Stimulated activated CD4-positive, alpha-beta T cell treated with anti-CD3 and anti-CD28 coated beads, TNF-alpha, amount 100 ng/mL, for 24 hours (primary cell): ENCODE results near the gene OR10C1.
"Not testable (repeated sequence)": the region's sequence is repeated elsewhere in the genome, so short reads cannot be mapped to it uniquely, and the experiment has no call there.

ENCODE experiments used
- DNase-seq, 3 experiments: peaks; one replicate each; pipeline ENCODE4 v3.0.0-alpha.2; 2020; ENCODE audit warnings: low read depth in 3 of 3

The OR10C1 gene

GRCh38 chr6:29439006-29439405 lies at the start of gene OR10C1:
OR10C1 (plus strand) TSS chr6:29439306; CDS start chr6:29440016, 710 bp downstream.
- DNase-seq: no peak

GRCh38 chr6:29395331-29395730 lies 43.8 kb upstream of the OR10C1 start, which contains the start of gene OR12D2:
OR12D2 (plus strand) TSS chr6:29395631; CDS start chr6:29396700, 1,069 bp downstream.
- no peak for DNase-seq

GRCh38 chr6:29399525-29399924 lies 39.6 kb upstream of the OR10C1 start:
- DNase-seq: no peak

GRCh38 chr6:29403801-29404200 lies 35.3 kb upstream of the OR10C1 start:
- no peak for DNase-seq

GRCh38 chr6:29414588-29414987 lies 24.5 kb upstream of the OR10C1 start, which contains the start of gene OR12D1:
OR12D1 (plus strand) TSS chr6:29414928.
- DNase-seq: no peak

- no peak for DNase-seq
Measured at GRCh38 chr6:29419516-29419915, 19.6 kb upstream of the OR10C1 start.

GRCh38 chr6:29424168-29424567 lies 14.9 kb upstream of the OR10C1 start:
- no peak for DNase-seq

- DNase-seq: no peak
Measured at GRCh38 chr6:29424575-29424974, 14.5 kb upstream of the OR10C1 start.

GRCh38 chr6:29425075-29425474 lies 14.0 kb upstream of the OR10C1 start:
- DNase-seq: no peak

GRCh38 chr6:29426654-29427053 lies 12.5 kb upstream of the OR10C1 start:
- DNase-seq: no peak

GRCh38 chr6:29436730-29437129 lies 2.4 kb upstream of the OR10C1 start:
- DNase-seq: not testable (repeated sequence)

- DNase-seq: no peak
Measured at GRCh38 chr6:29442719-29443118, 3.6 kb downstream of the OR10C1 start.

- DNase-seq: not testable (repeated sequence)
Measured at GRCh38 chr6:29444031-29444430, 4.9 kb downstream of the OR10C1 start.

- DNase-seq: no peak
Measured at GRCh38 chr6:29447670-29448069, 8.6 kb downstream of the OR10C1 start.

- DNase-seq: no peak
Measured at GRCh38 chr6:29451471-29452193, 12.5 kb downstream of the OR10C1 start.

- no peak for DNase-seq
Measured at GRCh38 chr6:29456971-29457370, 17.9 kb downstream of the OR10C1 start, which contains the start of the genes OR11A1 and OR2H1. OR11A1 (minus strand) TSS chr6:29457071; CDS start chr6:29427641, 29,430 bp downstream. OR2H1 (plus strand) TSS chr6:29457155; CDS start chr6:29461770, 4,615 bp downstream.

GRCh38 chr6:29461021-29461814 lies 22.1 kb downstream of the OR10C1 start:
- no peak for DNase-seq

GRCh38 chr6:29462022-29462421 lies 22.9 kb downstream of the OR10C1 start:
- no peak for DNase-seq

GRCh38 chr6:29465279-29465678 lies 26.2 kb downstream of the OR10C1 start:
- DNase-seq: no peak

GRCh38 chr6:29465801-29466200 lies 26.7 kb downstream of the OR10C1 start:
- no peak for DNase-seq

GRCh38 chr6:29466241-29466640 lies 27.1 kb downstream of the OR10C1 start:
- no peak for DNase-seq

GRCh38 chr6:29474996-29475395 lies 35.9 kb downstream of the OR10C1 start:
- DNase-seq: no peak
